LNCaP clone FGC (cell line): Measurements from ENCODE around the gene B4GALT3.

ENCODE experiments used
- DNase-seq: peaks from one replicate; pipeline ENCODE4 v3.0.0-alpha.2; 2011; ENCODE audit warnings: low read depth
- H3K4me3 ChIP-seq: 2 replicates; pipeline ENCODE4 v1.5.1; 2011; ENCODE audit warnings: mild to moderate bottlenecking, low read depth, low read length, control low read depth
- TF ChIP-seq, protein P1 (sequence below): IDR thresholded peaks from 2 replicates; pipeline ENCODE4 v1.5.1; 2012; ENCODE audit warnings: mild to moderate bottlenecking; ENCODE audit not compliant: control insufficient read depth, insufficient read depth; ENCODE audit errors: extremely low read depth

Gene B4GALT3

DNA sequence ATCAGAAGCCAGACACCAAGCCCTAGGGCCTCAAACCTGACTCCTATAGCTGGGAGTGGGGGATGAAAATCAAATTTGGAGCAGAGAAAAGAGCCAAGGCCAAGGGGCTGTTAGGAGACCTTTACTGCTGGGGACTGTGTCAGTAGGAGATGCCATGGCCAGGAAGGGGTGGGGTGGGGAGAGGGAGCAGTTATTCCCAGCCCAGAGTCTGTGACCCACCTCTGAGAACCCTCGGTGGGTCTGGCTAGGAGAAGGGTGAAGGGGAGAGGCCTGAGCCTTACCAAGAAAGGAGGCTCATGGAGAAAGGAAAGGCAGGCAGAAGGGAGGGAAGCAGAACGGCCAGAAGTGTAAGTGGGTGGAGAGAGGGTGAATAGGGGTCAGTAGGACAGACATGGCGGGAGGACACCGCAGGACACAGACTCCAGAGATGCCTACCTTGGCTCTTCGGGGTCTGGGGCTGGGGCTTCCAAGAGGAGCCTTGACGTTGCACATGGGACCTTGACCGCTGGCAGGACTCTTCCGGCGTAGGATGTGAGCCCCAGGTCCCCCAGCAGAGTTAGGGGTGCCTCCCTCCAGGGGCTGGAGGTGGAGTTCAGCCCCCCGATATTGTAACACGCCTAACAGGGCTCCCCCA is 20.4 kb upstream of the B4GALT3 start:
- TF ChIP-seq, protein P1, sequence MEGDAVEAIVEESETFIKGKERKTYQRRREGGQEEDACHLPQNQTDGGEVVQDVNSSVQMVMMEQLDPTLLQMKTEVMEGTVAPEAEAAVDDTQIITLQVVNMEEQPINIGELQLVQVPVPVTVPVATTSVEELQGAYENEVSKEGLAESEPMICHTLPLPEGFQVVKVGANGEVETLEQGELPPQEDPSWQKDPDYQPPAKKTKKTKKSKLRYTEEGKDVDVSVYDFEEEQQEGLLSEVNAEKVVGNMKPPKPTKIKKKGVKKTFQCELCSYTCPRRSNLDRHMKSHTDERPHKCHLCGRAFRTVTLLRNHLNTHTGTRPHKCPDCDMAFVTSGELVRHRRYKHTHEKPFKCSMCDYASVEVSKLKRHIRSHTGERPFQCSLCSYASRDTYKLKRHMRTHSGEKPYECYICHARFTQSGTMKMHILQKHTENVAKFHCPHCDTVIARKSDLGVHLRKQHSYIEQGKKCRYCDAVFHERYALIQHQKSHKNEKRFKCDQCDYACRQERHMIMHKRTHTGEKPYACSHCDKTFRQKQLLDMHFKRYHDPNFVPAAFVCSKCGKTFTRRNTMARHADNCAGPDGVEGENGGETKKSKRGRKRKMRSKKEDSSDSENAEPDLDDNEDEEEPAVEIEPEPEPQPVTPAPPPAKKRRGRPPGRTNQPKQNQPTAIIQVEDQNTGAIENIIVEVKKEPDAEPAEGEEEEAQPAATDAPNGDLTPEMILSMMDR = no peak
- H3K4me3 ChIP-seq = no peak overlapping the region
- no peak for DNase-seq

- H3K4me3 ChIP-seq = no peak overlapping the region
- no peak for DNase-seq
- TF ChIP-seq, protein P1 = no peak
These were observed 19.5 kb upstream of the B4GALT3 start for GRCh38 chr1:161196521-161197451.

DNA sequence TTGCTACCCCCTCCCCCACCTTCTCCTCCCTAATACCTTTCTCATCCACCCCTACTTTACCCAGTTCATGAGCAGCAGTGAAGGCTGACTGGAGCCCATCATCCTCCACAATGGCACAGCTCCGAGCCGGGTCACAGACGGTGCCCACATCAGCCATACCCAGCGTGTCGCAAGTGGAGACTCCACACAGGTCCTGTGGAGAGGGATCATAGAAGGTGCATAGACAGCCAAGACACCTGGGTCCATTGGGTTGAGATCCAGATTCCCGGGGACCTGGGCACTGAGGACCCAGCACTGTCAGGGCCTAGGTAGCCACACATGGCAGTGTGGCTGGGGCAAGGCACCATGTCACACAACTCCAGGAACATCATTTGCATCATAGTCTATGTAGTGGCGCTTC is 18.8 kb upstream of the B4GALT3 start:
- no peak overlapping the region for H3K4me3 ChIP-seq
- TF ChIP-seq, protein P1 = no peak
- DNase-seq = no peak

DNA sequence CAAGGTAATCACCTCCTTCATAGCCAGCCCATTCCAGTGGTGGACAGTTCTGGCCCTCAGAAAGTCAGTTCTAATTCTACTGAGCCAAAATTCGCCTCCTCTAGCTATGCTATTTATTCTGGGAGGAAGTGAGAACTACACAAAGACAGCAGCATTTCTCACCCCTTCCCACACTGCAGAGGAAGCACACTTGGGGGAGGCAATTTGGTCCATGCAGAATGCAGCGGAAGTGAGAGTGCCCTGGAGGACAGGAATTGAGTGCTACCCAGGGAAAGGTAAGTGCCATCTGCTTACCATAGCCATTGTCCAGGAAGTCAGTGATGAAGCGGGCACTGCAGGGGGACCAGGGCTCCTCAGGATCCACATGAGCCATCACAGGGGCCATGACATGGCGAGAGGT is 17.9 kb upstream of the B4GALT3 start:
- TF ChIP-seq, protein P1 = no peak
- no peak for DNase-seq
- H3K4me3 ChIP-seq = no peak overlapping the region

DNA sequence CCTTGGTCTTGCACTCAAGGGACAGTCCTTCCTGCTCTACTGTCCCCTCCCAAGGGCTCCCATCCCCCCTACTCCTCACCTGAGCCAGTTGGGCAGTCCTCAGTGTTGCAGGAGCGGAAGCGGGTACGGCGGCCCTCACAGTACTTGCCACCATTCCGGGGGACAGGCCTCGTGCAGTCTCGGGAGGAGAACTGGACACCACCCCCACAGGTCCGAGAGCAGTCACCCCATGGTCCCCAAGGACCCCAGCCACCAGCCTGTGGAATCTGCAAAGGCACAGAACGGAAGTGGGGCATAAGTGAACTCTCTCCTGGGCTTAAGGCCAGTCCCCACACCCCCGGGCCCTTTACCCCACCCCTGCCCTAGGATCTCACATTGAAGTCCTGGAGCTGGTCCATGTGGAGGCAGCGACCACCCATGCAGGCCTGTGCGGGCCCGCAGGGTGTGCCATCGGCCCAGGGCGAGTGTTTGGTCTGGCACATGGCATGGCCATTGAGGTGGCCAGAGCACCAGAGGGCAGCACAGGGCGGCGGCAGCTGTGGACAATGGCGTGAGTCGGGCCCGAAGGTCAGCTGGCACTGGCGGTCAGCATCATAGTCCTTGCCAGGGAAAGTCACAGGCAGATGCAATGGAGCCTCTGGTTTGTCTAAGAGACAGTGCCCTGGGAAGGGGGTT is 16.4 kb upstream of the B4GALT3 start:
- H3K4me3 ChIP-seq = no peak overlapping the region
- DNase-seq = no peak
- TF ChIP-seq, protein P1 = peak; percentile 35

- H3K4me3 ChIP-seq = no peak overlapping the region
- TF ChIP-seq, protein P1 = peak; percentile 97
- DNase-seq = no peak
These were observed 15.5 kb upstream of the B4GALT3 start for GRCh38 chr1:161192476-161193465.
